Femur (tissue), 1 donor: ENCODE results near the gene DHRS3.
"Not testable (repeated sequence)": the region's sequence is repeated elsewhere in the genome, so short reads cannot be mapped to it uniquely, and the experiment has no call there.

Experiments used
- DNase-seq: peaks from one replicate; pipeline ENCODE4 v3.0.0-alpha.2; 2017

Gene DHRS3

GRCh38 chr1:12552111-12552888 lies 65.7 kb downstream of the DHRS3 start:
- no peak for DNase-seq

- no peak for DNase-seq
Measured at GRCh38 chr1:12551584-12551983, 66.4 kb downstream of the DHRS3 start.

GRCh38 chr1:12549460-12550349 lies 68.3 kb downstream of the DHRS3 start:
- DNase-seq, result peak; percentile 89

- peak; percentile 82 for DNase-seq
Measured at GRCh38 chr1:12548973-12549459, 69.0 kb downstream of the DHRS3 start.

GRCh38 chr1:12548279-12548972 lies 69.6 kb downstream of the DHRS3 start:
- no peak for DNase-seq

GRCh38 chr1:12547586-12548225 lies 70.3 kb downstream of the DHRS3 start:
- no peak for DNase-seq

GRCh38 chr1:12546771-12547585 lies 71.0 kb downstream of the DHRS3 start:
- peak; percentile 59 for DNase-seq

- DNase-seq, result no peak
Measured at GRCh38 chr1:12544992-12545391, 73.0 kb downstream of the DHRS3 start.

GRCh38 chr1:12544357-12544756 lies 73.7 kb downstream of the DHRS3 start:
- DNase-seq, result no peak

- DNase-seq, result no peak
Measured at GRCh38 chr1:12543740-12544154, 74.3 kb downstream of the DHRS3 start.

GRCh38 chr1:12542616-12543592 lies 75.1 kb downstream of the DHRS3 start:
- DNase-seq, result no peak

GRCh38 chr1:12542138-12542465 lies 75.9 kb downstream of the DHRS3 start:
- DNase-seq, result no peak

GRCh38 chr1:12541274-12542137 lies 76.5 kb downstream of the DHRS3 start:
- DNase-seq, result peak; percentile 78

- DNase-seq, result no peak
Measured at GRCh38 chr1:12540580-12541273, 77.3 kb downstream of the DHRS3 start.

- DNase-seq, result peak; percentile 89
Measured at GRCh38 chr1:12539705-12540579, 78.1 kb downstream of the DHRS3 start.

GRCh38 chr1:12539320-12539704 lies 78.7 kb downstream of the DHRS3 start:
- no peak for DNase-seq

- DNase-seq, result not testable (repeated sequence)
Measured at GRCh38 chr1:12538536-12538935, 79.5 kb downstream of the DHRS3 start.

- DNase-seq, result no peak
Measured at GRCh38 chr1:12537906-12538461, 80.0 kb downstream of the DHRS3 start.
